Sigmoid colon (tissue), 7 donors: ENCODE results near the gene TRIP13. TPM values are rescaled to one million over a fixed set of nuclear protein-coding genes. Genes with fewer than 3 reads are reported as not detected.
"Not testable (repeated sequence)": the region's sequence is repeated elsewhere in the genome, so short reads cannot be mapped to it uniquely, and the experiment has no call there.

Source experiments
- DNase-seq: peaks from one replicate; pipeline ENCODE4 v3.0.0-alpha.2; 2019
- H3K27ac ChIP-seq, 4 donors: fragments of 200-600 bp; sonication (generic); one replicate each; pipeline ENCODE4 v1.5.1; 2016 to 2019; ENCODE audit warnings: mild to moderate bottlenecking in 1 of 4
- H3K27me3 ChIP-seq, 3 donors: fragments of 200-600 bp; sonication (generic); one replicate each; pipeline ENCODE4 v1.5.1; 2019; ENCODE audit warnings: mild to moderate bottlenecking in 1 of 3
- H3K36me3 ChIP-seq, 4 donors: fragments of 200-600 bp; sonication (generic); one replicate each; pipeline ENCODE4 v1.5.1; 2016 to 2019
- H3K4me1 ChIP-seq, 4 donors: fragments of 200-600 bp; sonication (generic); one replicate each; pipeline ENCODE4 v1.5.1; 2017 to 2019
- H3K4me3 ChIP-seq, 4 donors: fragments of 200-600 bp; sonication (generic); one replicate each; pipeline ENCODE4 v1.5.1; 2017 to 2019; ENCODE audit warnings: mild to moderate bottlenecking in 2 of 4, moderate library complexity in 1 of 4
- H3K9me3 ChIP-seq, 4 donors: fragments of 200-600 bp in 3 of 4; sonication (generic) in 3 of 4; one replicate each; pipeline versions ENCODE4 v1.5.1 to v1.6.1; 2013 to 2019
- CTCF ChIP-seq, 4 experiments: fragments of 450-650 bp in 3 of 4; fragments of 200-600 bp in 1 of 4; IDR thresholded peaks; one replicate each; pipeline ENCODE4 v1.5.1; 2016 to 2019; ENCODE audit warnings: antibody characterized with exemption in 4 of 4, mild to moderate bottlenecking in 3 of 4, moderate library complexity in 2 of 4
- EP300 ChIP-seq, 4 donors: sonication (generic); formaldehyde crosslinking; IDR thresholded peaks; one replicate each; pipeline ENCODE4 v1.6.1; 2017; ENCODE audit warnings: antibody characterized with exemption in 4 of 4
- POLR2A ChIP-seq, 2 donors: fragments of 450-650 bp; IDR thresholded peaks; one replicate each; pipeline ENCODE4 v1.6.1; 2016; ENCODE audit warnings: antibody characterized with exemption in 2 of 2, mild to moderate bottlenecking in 2 of 2, moderate library complexity in 2 of 2
- POLR2AphosphoS5 ChIP-seq, 4 donors: sonication (generic); formaldehyde crosslinking; IDR thresholded peaks; one replicate each; pipeline ENCODE4 v1.6.1; 2017; ENCODE audit warnings: antibody characterized with exemption in 4 of 4
- WGBS, 2 donors: extraction: QIAGEN DNeasy Blood & Tissue Kit; methylation state at CpG; one replicate each; pipeline ENCODE4 v1.1.7; 2013; 5-methylcytosine and 5-hydroxymethylcytosine counted together
- intact Hi-C: fragments of 100-400 bp; cut with DNase I; formaldehyde crosslinking; loops from one replicate; pipeline ENCODE4 v1.15.1; 2023
- polyA plus RNA-seq, 3 donors: library from polyadenylated mRNA; stranded (reverse); fragments of 200-250 nt; gene quantifications; one replicate each; pipeline ENCODE4 v1.2.3, GENCODE V29; 2013
- total RNA-seq, 4 donors: library from RNA; depleted of rRNA; stranded (reverse); fragments of >200 nt; gene quantifications; one replicate each; pipeline ENCODE4 v1.1.0, GENCODE V29; 2016
- donor health status: healthy with polysubstance abuse.
- donor health status: Bipolar disorder and iron deficiency.
- donor health status: healthy.

The TRIP13 gene
- total and polyA plus RNA-seq, 7 donors: 0.16 to 7.7 (median 1.0) TPM; not detected in 1

- Histone ChIP-seq H3K9me3 (no peaks in the 10 kb centered on the region), H3K4me1 (peaks cover 0 to 1% (median under 1%) of the 10 kb centered on the region in 4 donors), H3K27me3 (peaks cover 0 to 2% (median 0%) of the 10 kb centered on the region in 3 donors), H3K27ac (peak overlapping the region; percentile 55 to 70 (median 64)), H3K36me3 (no peaks in the 10 kb centered on the region), H3K4me3 (no peak overlapping the region)
- peak; percentile 54 for DNase-seq
- 88 to 95% methylated on average over 8 of the region's 8 CpGs for WGBS, 2 donors
- TF ChIP-seq POLR2A (IDR thresholded peaks at IDR 0.05) (no peak), POLR2AphosphoS5 (IDR thresholded peaks at IDR 0.05) (no peak), EP300 (IDR thresholded peaks at IDR 0.05) (no peak), CTCF (IDR thresholded peaks at IDR 0.05) (no peak)
- intact Hi-C loops: no loop called here
Measured at GRCh38 chr5:932151-932627, 39.5 kb downstream of the TRIP13 start.

GRCh38 chr5:932628-933250 is 40.1 kb downstream of the TRIP13 start:
- Histone ChIP-seq H3K4me3 (no peak overlapping the region), H3K27ac (peak overlapping the region; percentile 55 to 70 (median 64)), H3K27me3 (no peaks in the 10 kb centered on the region), H3K36me3 (no peaks in the 10 kb centered on the region), H3K9me3 (no peaks in the 10 kb centered on the region), H3K4me1 (no peaks in the 10 kb centered on the region)
- intact Hi-C loops: no loop called here
- TF ChIP-seq CTCF (IDR thresholded peaks at IDR 0.05): no peak
- peak in 3 of 4 donors; percentile 45 to 54 (median 53) for TF ChIP-seq POLR2AphosphoS5 (IDR thresholded peaks at IDR 0.05)
- TF ChIP-seq POLR2A (IDR thresholded peaks at IDR 0.05): no peak
- WGBS, 2 donors: 58 to 64% methylated on average over 4 of the region's 4 CpGs
- DNase-seq: no peak

GRCh38 chr5:933251-933861 is 40.7 kb downstream of the TRIP13 start:
- H3K4me1 ChIP-seq: no peaks in the 10 kb centered on the region
- no peaks in the 10 kb centered on the region for H3K27me3 ChIP-seq
- intact Hi-C loops: no loop called here
- WGBS, 2 donors: 80 to 91% methylated on average over 3 of the region's 3 CpGs
- H3K36me3 ChIP-seq: no peaks in the 10 kb centered on the region
- H3K4me3 ChIP-seq: no peak overlapping the region
- no peak for DNase-seq
- TF ChIP-seq CTCF (IDR thresholded peaks at IDR 0.05): no peak
- no peak for TF ChIP-seq POLR2A (IDR thresholded peaks at IDR 0.05)
- TF ChIP-seq EP300 (IDR thresholded peaks at IDR 0.05): no peak
- no peak for TF ChIP-seq POLR2AphosphoS5 (IDR thresholded peaks at IDR 0.05)
- H3K9me3 ChIP-seq: no peaks in the 10 kb centered on the region
- peak overlapping the region in 3 of 4 donors; percentile 47 to 70 (median 53) for H3K27ac ChIP-seq

GRCh38 chr5:933951-934350 is 41.3 kb downstream of the TRIP13 start:
- H3K9me3 ChIP-seq, H3K36me3 ChIP-seq, H3K4me3 ChIP-seq, intact Hi-C loops, H3K4me1 ChIP-seq, H3K27me3 ChIP-seq: not testable (repeated sequence)
- peak overlapping the region in 1 of 4 donors; percentile 53 for H3K27ac ChIP-seq
- peak; percentile 36 for DNase-seq

GRCh38 chr5:934381-934967 is 41.8 kb downstream of the TRIP13 start:
- H3K4me3 ChIP-seq, H3K4me1 ChIP-seq, H3K36me3 ChIP-seq, H3K27me3 ChIP-seq, H3K9me3 ChIP-seq, intact Hi-C loops, H3K27ac ChIP-seq: not testable (repeated sequence)
- DNase-seq: peak; percentile 34
- WGBS, 2 donors: 88 to 90% methylated on average over 3 of the region's 3 CpGs
